ENCODE results near the gene GSX2. TPM values are rescaled to one million over a fixed set of nuclear protein-coding genes. Genes with fewer than 3 reads are reported as not detected.
A peak's percentile ranks its signal among the peaks of the same experiment; 100 is the strongest.

Gene GSX2
- total and polyA plus RNA-seq, 2 of the 13 experiments (the other 11 are each of a cell fraction or from before 2014, with no cell fraction given), result not detected

GRCh38 chr4:54090804-54091623, 8.9 kb upstream of the GSX2 start (continued):
- no peak for TF ChIP-seq ZNF331 (CRISPR knock-in tag; IDR thresholded peaks at IDR 0.05)
- TF ChIP-seq, protein P1, sequence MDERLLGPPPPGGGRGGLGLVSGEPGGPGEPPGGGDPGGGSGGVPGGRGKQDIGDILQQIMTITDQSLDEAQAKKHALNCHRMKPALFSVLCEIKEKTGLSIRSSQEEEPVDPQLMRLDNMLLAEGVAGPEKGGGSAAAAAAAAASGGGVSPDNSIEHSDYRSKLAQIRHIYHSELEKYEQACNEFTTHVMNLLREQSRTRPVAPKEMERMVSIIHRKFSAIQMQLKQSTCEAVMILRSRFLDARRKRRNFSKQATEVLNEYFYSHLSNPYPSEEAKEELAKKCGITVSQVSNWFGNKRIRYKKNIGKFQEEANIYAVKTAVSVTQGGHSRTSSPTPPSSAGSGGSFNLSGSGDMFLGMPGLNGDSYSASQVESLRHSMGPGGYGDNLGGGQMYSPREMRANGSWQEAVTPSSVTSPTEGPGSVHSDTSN (CRISPR knock-in tag; IDR thresholded peaks at IDR 0.05), result no peak
- TF ChIP-seq, protein P2, sequence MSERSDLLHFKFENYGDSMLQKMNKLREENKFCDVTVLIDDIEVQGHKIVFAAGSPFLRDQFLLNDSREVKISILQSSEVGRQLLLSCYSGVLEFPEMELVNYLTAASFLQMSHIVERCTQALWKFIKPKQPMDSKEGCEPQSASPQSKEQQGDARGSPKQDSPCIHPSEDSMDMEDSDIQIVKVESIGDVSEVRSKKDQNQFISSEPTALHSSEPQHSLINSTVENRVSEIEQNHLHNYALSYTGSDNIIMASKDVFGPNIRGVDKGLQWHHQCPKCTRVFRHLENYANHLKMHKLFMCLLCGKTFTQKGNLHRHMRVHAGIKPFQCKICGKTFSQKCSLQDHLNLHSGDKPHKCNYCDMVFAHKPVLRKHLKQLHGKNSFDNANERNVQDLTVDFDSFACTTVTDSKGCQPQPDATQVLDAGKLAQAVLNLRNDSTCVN (CRISPR knock-in tag; IDR thresholded peaks at IDR 0.05; ENCODE audit: borderline replicate concordance), result no peak; the same call in 1 of the 2 replicates
- TF ChIP-seq KAT2B (IDR thresholded peaks at IDR 0.05; ENCODE audit: borderline replicate concordance, low read depth, low read length), result no peak
- no peak for TF ChIP-seq ZMYM3 (CRISPR knock-in tag; IDR thresholded peaks at IDR 0.05)
- no peak for TF ChIP-seq STAG1 (CRISPR knock-in tag; IDR thresholded peaks at IDR 0.05)
- no peak for TF ChIP-seq ZMYM2 (CRISPR knock-in tag; IDR thresholded peaks at IDR 0.05)
- TF ChIP-seq TARDBP (CRISPR knock-in tag; IDR thresholded peaks at IDR 0.05), result peak; percentile 35; the same call in 1 of the 2 replicates
- TF ChIP-seq HOXA7 (CRISPR knock-in tag; IDR thresholded peaks at IDR 0.05), result 0 out of 2 replicates have a peak, but pooled peaks have one; percentile 21
- no peak for TF ChIP-seq MXD4 (CRISPR knock-in tag; IDR thresholded peaks at IDR 0.05)
- no peak for TF ChIP-seq ZBTB42 (CRISPR knock-in tag; IDR thresholded peaks at IDR 0.05)
- no peak for TF ChIP-seq ELF1 (CRISPR knock-in tag; IDR thresholded peaks at IDR 0.05)
- TF ChIP-seq, protein P3, sequence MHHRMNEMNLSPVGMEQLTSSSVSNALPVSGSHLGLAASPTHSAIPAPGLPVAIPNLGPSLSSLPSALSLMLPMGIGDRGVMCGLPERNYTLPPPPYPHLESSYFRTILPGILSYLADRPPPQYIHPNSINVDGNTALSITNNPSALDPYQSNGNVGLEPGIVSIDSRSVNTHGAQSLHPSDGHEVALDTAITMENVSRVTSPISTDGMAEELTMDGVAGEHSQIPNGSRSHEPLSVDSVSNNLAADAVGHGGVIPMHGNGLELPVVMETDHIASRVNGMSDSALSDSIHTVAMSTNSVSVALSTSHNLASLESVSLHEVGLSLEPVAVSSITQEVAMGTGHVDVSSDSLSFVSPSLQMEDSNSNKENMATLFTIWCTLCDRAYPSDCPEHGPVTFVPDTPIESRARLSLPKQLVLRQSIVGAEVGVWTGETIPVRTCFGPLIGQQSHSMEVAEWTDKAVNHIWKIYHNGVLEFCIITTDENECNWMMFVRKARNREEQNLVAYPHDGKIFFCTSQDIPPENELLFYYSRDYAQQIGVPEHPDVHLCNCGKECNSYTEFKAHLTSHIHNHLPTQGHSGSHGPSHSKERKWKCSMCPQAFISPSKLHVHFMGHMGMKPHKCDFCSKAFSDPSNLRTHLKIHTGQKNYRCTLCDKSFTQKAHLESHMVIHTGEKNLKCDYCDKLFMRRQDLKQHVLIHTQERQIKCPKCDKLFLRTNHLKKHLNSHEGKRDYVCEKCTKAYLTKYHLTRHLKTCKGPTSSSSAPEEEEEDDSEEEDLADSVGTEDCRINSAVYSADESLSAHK (CRISPR knock-in tag; IDR thresholded peaks at IDR 0.05; ENCODE audit: borderline replicate concordance), result no peak
- no peak for TF ChIP-seq NFIB (CRISPR knock-in tag; IDR thresholded peaks at IDR 0.05; ENCODE audit: borderline replicate concordance)
- TF ChIP-seq ATM (IDR thresholded peaks at IDR 0.05; ENCODE audit: borderline replicate concordance), result no peak
- TF ChIP-seq CREBL2 (CRISPR knock-in tag; IDR thresholded peaks at IDR 0.05; ENCODE audit: borderline replicate concordance), result 0 out of 2 replicates have a peak, but pooled peaks have one; percentile 48
- TF ChIP-seq RFXAP (CRISPR knock-in tag; IDR thresholded peaks at IDR 0.05; ENCODE audit: borderline replicate concordance), result no peak
- TF ChIP-seq TP53 (CRISPR knock-in tag; conservative IDR thresholded peaks at IDR 0.05), result no peak
- TF ChIP-seq NRL (CRISPR knock-in tag; IDR thresholded peaks at IDR 0.05; ENCODE audit: borderline replicate concordance), result no peak
- no peak for TF ChIP-seq FOXC1 (CRISPR knock-in tag; IDR thresholded peaks at IDR 0.05; ENCODE audit: borderline replicate concordance)
- TF ChIP-seq, protein P4, sequence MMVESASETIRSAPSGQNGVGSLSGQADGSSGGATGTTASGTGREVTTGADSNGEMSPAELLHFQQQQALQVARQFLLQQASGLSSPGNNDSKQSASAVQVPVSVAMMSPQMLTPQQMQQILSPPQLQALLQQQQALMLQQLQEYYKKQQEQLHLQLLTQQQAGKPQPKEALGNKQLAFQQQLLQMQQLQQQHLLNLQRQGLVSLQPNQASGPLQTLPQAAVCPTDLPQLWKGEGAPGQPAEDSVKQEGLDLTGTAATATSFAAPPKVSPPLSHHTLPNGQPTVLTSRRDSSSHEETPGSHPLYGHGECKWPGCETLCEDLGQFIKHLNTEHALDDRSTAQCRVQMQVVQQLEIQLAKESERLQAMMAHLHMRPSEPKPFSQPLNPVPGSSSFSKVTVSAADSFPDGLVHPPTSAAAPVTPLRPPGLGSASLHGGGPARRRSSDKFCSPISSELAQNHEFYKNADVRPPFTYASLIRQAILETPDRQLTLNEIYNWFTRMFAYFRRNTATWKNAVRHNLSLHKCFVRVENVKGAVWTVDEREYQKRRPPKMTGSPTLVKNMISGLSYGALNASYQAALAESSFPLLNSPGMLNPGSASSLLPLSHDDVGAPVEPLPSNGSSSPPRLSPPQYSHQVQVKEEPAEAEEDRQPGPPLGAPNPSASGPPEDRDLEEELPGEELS (CRISPR knock-in tag; IDR thresholded peaks at IDR 0.05), result peak; percentile 49; the same call in 1 of the 2 replicates

Measured in HepG2 (cell line).